Osteocyte (in vitro differentiated cells): ENCODE results near the gene ROCK2. TPM values are rescaled to one million over a fixed set of nuclear protein-coding genes. Genes with fewer than 3 reads are reported as not detected.
A peak's percentile ranks its signal among the peaks of the same experiment; 100 is the strongest.

Experiments
- DNase-seq: peaks from one replicate; pipeline ENCODE4 v3.0.0; 2021; ENCODE audit warnings: mixed read lengths; ENCODE audit not compliant: unreplicated experiment; ENCODE audit errors: extremely low spot score
- H3K27ac Mint-ChIP-seq: one replicate; pipeline ENCODE4 v1.8.0; 2021; ENCODE audit warnings: mild to moderate bottlenecking, mixed read lengths; ENCODE audit not compliant: unreplicated experiment
- H3K27me3 Mint-ChIP-seq: one replicate; pipeline ENCODE4 v1.8.0; 2021; ENCODE audit warnings: mixed read lengths; ENCODE audit not compliant: unreplicated experiment
- H3K36me3 Mint-ChIP-seq: one replicate; pipeline ENCODE4 v1.8.0; 2021; ENCODE audit warnings: mixed read lengths; ENCODE audit not compliant: unreplicated experiment
- H3K4me1 Mint-ChIP-seq: one replicate; pipeline ENCODE4 v1.8.0; 2021; ENCODE audit warnings: mixed read lengths; ENCODE audit not compliant: unreplicated experiment
- H3K4me3 Mint-ChIP-seq: one replicate; pipeline ENCODE4 v1.8.0; 2021; ENCODE audit warnings: mild to moderate bottlenecking, moderate library complexity, mixed read lengths; ENCODE audit not compliant: unreplicated experiment
- H3K9me3 Mint-ChIP-seq: one replicate; pipeline ENCODE4 v1.8.0; 2021; ENCODE audit warnings: mixed read lengths; ENCODE audit not compliant: unreplicated experiment
- total RNA-seq: library from RNA; stranded (reverse); gene quantifications from 2 replicates; pipeline ENCODE4 v1.2.1, GENCODE V29; 2021
- TF ChIP-seq, protein P1 (sequence below): fragments of 200-600 bp; sonication (generic); IDR thresholded peaks from 2 replicates; pipeline ENCODE4 v1.5.0; 2021; ENCODE audit warnings: antibody characterized with exemption, mild to moderate bottlenecking, moderate library complexity

The ROCK2 gene
- total RNA-seq, 1 donor from 2014 or later = 56.4 TPM

DNA sequence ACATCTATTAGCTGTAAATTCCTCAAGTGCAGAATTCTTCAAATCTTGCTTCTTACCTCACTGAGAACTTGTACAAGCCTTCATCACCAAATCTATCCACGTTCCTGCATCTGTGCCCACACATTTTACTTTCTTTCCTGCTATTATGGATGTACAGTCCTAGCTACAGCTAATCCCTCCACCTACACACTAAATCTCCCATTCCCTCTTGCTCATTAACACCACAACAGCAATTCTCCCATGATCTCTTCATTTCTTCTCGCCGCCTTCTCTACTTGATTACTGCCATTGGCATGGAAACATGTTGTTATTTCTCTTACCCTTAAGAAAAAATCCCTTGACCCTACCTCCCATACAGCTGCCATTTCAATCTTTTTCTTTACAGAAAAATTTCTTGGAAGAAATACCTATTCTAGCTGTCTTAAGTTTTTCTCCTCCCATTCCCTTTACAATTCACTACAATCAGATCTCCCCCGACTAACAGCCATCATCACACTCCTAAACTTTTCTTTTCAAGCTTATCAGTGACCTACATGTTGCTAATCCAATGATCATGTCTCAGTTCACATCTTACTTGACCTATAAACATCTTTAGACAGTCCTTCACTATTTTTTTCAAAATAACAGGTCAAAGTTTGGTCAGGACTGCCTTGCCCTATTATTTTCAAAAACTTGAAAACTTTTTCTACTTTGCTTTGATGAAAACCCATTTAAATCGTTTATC is 41.0 kb downstream of the ROCK2 start:
- Mint-ChIP-seq H3K27ac (no peak overlapping the region), H3K9me3 (no peaks in the 10 kb centered on the region), H3K27me3 (no peaks in the 10 kb centered on the region), H3K36me3 (peaks cover 2% of the 10 kb centered on the region), H3K4me1 (peaks cover 38% of the 10 kb centered on the region), H3K4me3 (no peak overlapping the region)
- DNase-seq = no peak
- TF ChIP-seq, protein P1, sequence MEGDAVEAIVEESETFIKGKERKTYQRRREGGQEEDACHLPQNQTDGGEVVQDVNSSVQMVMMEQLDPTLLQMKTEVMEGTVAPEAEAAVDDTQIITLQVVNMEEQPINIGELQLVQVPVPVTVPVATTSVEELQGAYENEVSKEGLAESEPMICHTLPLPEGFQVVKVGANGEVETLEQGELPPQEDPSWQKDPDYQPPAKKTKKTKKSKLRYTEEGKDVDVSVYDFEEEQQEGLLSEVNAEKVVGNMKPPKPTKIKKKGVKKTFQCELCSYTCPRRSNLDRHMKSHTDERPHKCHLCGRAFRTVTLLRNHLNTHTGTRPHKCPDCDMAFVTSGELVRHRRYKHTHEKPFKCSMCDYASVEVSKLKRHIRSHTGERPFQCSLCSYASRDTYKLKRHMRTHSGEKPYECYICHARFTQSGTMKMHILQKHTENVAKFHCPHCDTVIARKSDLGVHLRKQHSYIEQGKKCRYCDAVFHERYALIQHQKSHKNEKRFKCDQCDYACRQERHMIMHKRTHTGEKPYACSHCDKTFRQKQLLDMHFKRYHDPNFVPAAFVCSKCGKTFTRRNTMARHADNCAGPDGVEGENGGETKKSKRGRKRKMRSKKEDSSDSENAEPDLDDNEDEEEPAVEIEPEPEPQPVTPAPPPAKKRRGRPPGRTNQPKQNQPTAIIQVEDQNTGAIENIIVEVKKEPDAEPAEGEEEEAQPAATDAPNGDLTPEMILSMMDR = no peak

DNA sequence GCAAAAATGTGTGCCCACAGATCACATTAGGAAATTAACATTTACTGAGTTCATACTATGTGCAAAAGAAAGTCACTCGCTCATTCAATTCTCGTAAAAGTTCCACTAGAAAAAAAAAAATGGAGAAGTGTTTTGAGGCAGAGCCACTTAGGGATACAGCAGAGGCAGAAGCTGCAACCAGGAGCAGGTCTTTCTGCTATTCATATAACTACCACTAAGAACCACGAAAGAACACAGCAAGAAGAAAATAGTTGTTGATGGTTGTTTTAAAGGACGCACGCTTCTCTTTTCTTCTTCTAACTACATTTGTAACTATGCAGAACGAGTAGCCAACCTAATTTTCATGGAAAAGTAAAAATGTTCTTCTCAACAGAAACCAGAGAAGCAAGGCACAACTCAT is 45.0 kb downstream of the ROCK2 start:
- Mint-ChIP-seq H3K27me3 (no peaks in the 10 kb centered on the region), H3K36me3 (no peaks in the 10 kb centered on the region), H3K4me1 (peaks cover 33% of the 10 kb centered on the region), H3K4me3 (no peak overlapping the region), H3K9me3 (no peaks in the 10 kb centered on the region), H3K27ac (peak overlapping the region; percentile 9)
- TF ChIP-seq, protein P1 = no peak
- no peak for DNase-seq

DNA sequence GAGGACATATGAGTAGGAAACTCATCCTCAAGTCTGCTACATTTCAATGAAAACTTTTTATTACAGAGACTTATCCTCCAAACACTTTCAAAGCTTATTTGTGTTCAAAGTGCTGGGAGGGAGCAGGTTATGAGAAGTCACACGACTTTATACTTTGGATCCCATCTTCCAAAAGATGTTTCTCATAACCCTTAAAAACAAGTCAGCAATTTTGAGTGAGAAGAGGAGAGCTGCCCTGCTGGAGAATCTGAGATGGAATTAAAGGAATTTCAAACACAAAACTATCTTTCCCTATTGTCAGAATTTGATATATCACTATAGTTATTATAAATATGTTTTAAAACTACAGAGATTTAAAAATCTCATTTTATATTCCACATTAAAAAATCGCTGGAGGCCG is 45.8 kb downstream of the ROCK2 start:
- H3K27ac Mint-ChIP-seq = peak overlapping the region; percentile 76

DNA sequence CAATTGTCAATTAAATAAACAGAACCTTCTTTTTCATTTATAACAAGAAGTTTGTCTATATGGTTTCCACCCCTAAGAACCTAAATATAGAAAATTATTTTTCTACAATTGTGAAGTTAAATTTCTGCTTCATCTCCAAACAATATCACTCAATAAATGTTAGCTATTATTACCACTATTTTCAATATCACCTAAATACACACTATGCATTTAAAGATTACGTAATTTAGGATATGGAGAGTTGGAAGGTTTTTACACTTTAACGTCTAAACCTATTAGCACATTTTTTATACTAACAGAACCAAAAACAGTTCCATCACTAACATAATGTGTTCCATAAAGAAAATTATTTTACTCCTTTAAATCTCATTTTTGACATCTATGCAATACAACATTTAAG is 48.0 kb downstream of the ROCK2 start:
- Mint-ChIP-seq H3K4me1 (peaks cover 42% of the 10 kb centered on the region), H3K4me3 (no peak overlapping the region), H3K27me3 (no peaks in the 10 kb centered on the region), H3K9me3 (no peaks in the 10 kb centered on the region), H3K27ac (no peak overlapping the region), H3K36me3 (no peaks in the 10 kb centered on the region)
- TF ChIP-seq, protein P1 = no peak
- no peak for DNase-seq

More for the DNA sequence above, 45.8 kb downstream of the ROCK2 start:
- no peaks in the 10 kb centered on the region for H3K9me3 Mint-ChIP-seq
- TF ChIP-seq, protein P1 = no peak
- no peaks in the 10 kb centered on the region for H3K27me3 Mint-ChIP-seq
- H3K4me1 Mint-ChIP-seq = peaks cover 33% of the 10 kb centered on the region
- H3K36me3 Mint-ChIP-seq = no peaks in the 10 kb centered on the region
- no peak for DNase-seq
- no peak overlapping the region for H3K4me3 Mint-ChIP-seq

DNA sequence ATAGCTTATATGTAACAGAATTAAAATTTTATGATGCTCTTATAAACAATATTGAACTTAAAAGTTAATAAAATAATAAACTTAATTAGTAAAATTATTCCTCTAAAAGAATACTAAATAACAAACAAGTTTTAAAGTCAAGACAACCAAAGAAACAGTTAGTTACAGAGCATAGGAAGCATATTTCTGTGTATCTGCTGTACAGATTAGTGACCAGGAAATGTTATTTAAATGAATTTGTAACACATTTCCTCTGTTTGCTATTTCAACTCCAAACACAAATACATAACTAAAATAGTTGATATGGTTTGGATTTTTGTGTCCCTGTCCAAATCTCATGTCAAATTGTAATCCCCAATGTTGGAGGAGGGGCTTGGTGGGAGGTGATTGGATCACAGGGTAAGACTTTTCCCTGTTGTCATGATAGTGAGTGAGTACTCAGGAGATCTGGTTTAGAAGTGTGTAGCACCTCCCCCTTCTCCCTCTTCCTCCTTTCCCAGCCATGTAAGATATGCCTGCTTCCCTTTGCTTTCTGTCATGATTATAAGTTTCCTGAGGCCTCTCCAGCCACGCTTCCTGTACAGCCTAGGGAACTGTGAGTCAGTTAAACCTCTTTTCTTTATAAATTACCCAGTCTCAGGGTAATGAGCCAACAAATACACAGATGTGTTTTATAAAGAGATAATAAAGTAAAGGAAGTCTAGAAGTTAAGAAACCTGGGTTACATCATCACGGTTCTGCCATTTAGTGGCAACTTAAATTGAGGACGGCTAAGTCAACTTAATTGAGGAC is 51.8 kb downstream of the ROCK2 start:
- no peak for DNase-seq
- no peaks in the 10 kb centered on the region for H3K27me3 Mint-ChIP-seq
- H3K36me3 Mint-ChIP-seq = no peaks in the 10 kb centered on the region
- peak overlapping the region; percentile 48 for H3K27ac Mint-ChIP-seq
- TF ChIP-seq, protein P1 = no peak
- peaks cover 55% of the 10 kb centered on the region for H3K4me1 Mint-ChIP-seq
- no peaks in the 10 kb centered on the region for H3K9me3 Mint-ChIP-seq
- no peak overlapping the region for H3K4me3 Mint-ChIP-seq
